CD4-positive, alpha-beta T cell (primary cell): ENCODE results near the gene CCL3. TPM values are rescaled to one million over a fixed set of nuclear protein-coding genes. Genes with fewer than 3 reads are reported as not detected.
A peak's percentile ranks its signal among the peaks of the same experiment; 100 is the strongest.

Source experiments
- ATAC-seq: fragments of 200-7000 bp; cut with Tn5 transposase; one replicate; pipeline ENCODE4 v1.10.0; 2022; ENCODE audit warnings: mild to moderate bottlenecking; ENCODE audit not compliant: poor library complexity
- CTCF ChIA-PET: fragments of 350-600 bp; sonication (Branson Sonifier 250); formaldehyde crosslinking; loops from one replicate; lab custom pipeline; 2021; ENCODE audit warnings: antibody characterized with exemption, inconsistent platforms; lab: Charles Lee
- POLR2A ChIA-PET: fragments of 350-600 bp; sonication (Branson Sonifier 250); formaldehyde crosslinking; loops from one replicate; lab custom pipeline; 2021; ENCODE audit warnings: antibody characterized with exemption, inconsistent platforms; lab: Charles Lee
- DNase-seq, 14 experiments: peaks; one replicate each; pipeline ENCODE4 v3.0.0-alpha.2; 2013 to 2020; ENCODE audit warnings: mixed read lengths in 2 of 14
- H3K27ac ChIP-seq, 2 donors: one replicate each; pipeline versions ENCODE4 v1.5.1 to v1.7.0; 2013; ENCODE audit warnings: low read length in 2 of 2, low read depth in 1 of 2, mild to moderate bottlenecking in 1 of 2
- H3K27me3 ChIP-seq, 2 experiments: 1 replicate in 1 of 2; 2 replicates in 1 of 2; pipeline versions ENCODE4 v1.6.1 to v1.7.0; 2013; ENCODE audit warnings: low read length in 2 of 2, control low read depth in 1 of 2, mild to moderate bottlenecking in 1 of 2, moderate library complexity in 1 of 2; ENCODE audit not compliant: insufficient read depth in 2 of 2, control insufficient read depth in 1 of 2
- H3K36me3 ChIP-seq: one replicate; pipeline ENCODE4 v1.6.1; 2013; ENCODE audit warnings: low read length, control low read depth; ENCODE audit not compliant: insufficient read depth
- H3K4me1 ChIP-seq: one replicate; pipeline ENCODE4 v1.6.1; 2013; ENCODE audit warnings: low read length, control low read depth; ENCODE audit not compliant: insufficient read depth
- H3K4me3 ChIP-seq: one replicate; pipeline ENCODE4 v1.5.1; 2013; ENCODE audit warnings: mild to moderate bottlenecking, low read length, moderate library complexity
- H3K9me3 ChIP-seq, 2 experiments: 1 replicate in 1 of 2; 2 replicates in 1 of 2; pipeline versions ENCODE4 v1.6.1 to v1.7.0; 2013; ENCODE audit warnings: low read length in 2 of 2, mild to moderate bottlenecking in 2 of 2, control low read depth in 1 of 2, moderate library complexity in 1 of 2; ENCODE audit not compliant: control insufficient read depth in 1 of 2, insufficient read depth in 1 of 2
- H3K27ac Mint-ChIP-seq: one replicate; pipeline ENCODE4 v1.8.0; 2020; ENCODE audit warnings: mixed read lengths
- H3K27me3 Mint-ChIP-seq: one replicate; pipeline ENCODE4 v1.8.0; 2021; ENCODE audit warnings: mixed read lengths
- H3K36me3 Mint-ChIP-seq: one replicate; pipeline ENCODE4 v1.8.0; 2021; ENCODE audit warnings: low read depth, mixed read lengths
- H3K4me1 Mint-ChIP-seq: one replicate; pipeline ENCODE4 v1.8.0; 2021; ENCODE audit warnings: low read depth, mixed read lengths
- H3K4me3 Mint-ChIP-seq: one replicate; pipeline ENCODE4 v1.8.0; 2020; ENCODE audit warnings: mild to moderate bottlenecking, mixed read lengths
- H3K9me3 Mint-ChIP-seq: one replicate; pipeline ENCODE4 v1.8.0; 2020; ENCODE audit warnings: mixed read lengths
- CTCF ChIP-seq: fragments of 200-600 bp; IDR thresholded peaks from one replicate; pipeline ENCODE4 v1.8.0; 2022; ENCODE audit warnings: antibody characterized with exemption, mild to moderate bottlenecking
- intact Hi-C, 2 experiments: fragments of 100-400 bp; cut with DNase I in 1 of 2; cut with micrococcal nuclease in 1 of 2; formaldehyde crosslinking; loops; one replicate each; pipeline versions ENCODE4 v1.15.1 to v1.9.0; 2023 to 2025; cut with DNase I, micrococcal nuclease
- total RNA-seq, 174 experiments: library from RNA in 2 of 174; stranded (reverse) in 2 of 174; gene quantifications; one replicate each; pipeline ENCODE4 v1.2.3 and lab custom pipeline; 2021 to 2026

Gene CCL3
- total RNA-seq, 2 experiments from 2014 or later, result 0.78 to 1.0 TPM

GRCh38 chr17:36107660-36108059 lies 17.7 kb upstream of the CCL3 start:
- Histone ChIP-seq H3K4me3 (no peak overlapping the region), H3K4me1 (peaks cover 20% of the 10 kb centered on the region), H3K27me3 (peaks cover 5 to 9% of the 10 kb centered on the region in 2 experiments), H3K36me3 (no peaks in the 10 kb centered on the region), H3K9me3 (no peaks in the 10 kb centered on the region), H3K27ac (no peak overlapping the region)
- no peak overlapping the region for H3K27ac Mint-ChIP-seq
- no peak overlapping the region for H3K4me3 Mint-ChIP-seq
- intact Hi-C loops, result no loop called here
- ChIA-PET POLR2A (no interaction called here), CTCF (no interaction called here)
- peak in 1 of 14 experiments; percentile 69 for DNase-seq
- TF ChIP-seq CTCF, result no peak
- no peaks in the 10 kb centered on the region for H3K36me3 Mint-ChIP-seq
- H3K27me3 Mint-ChIP-seq, result peaks cover 37% of the 10 kb centered on the region
- no peaks in the 10 kb centered on the region for H3K4me1 Mint-ChIP-seq
- no peaks in the 10 kb centered on the region for H3K9me3 Mint-ChIP-seq
- no peak for ATAC-seq

- TF ChIP-seq CTCF, result no peak
- CTCF ChIA-PET, result no interaction called here
- POLR2A ChIA-PET, result no interaction called here
- H3K27ac Mint-ChIP-seq, result no peak overlapping the region
- Histone ChIP-seq H3K4me3 (no peak overlapping the region), H3K27ac (no peak overlapping the region), H3K9me3 (no peaks in the 10 kb centered on the region), H3K27me3 (peaks cover 5 to 9% of the 10 kb centered on the region in 2 experiments), H3K4me1 (peaks cover 23% of the 10 kb centered on the region), H3K36me3 (no peaks in the 10 kb centered on the region)
- intact Hi-C loops, result no loop called here
- ATAC-seq (no peak), DNase-seq (no peak)
- H3K36me3 Mint-ChIP-seq, result no peaks in the 10 kb centered on the region
- no peaks in the 10 kb centered on the region for H3K4me1 Mint-ChIP-seq
- H3K9me3 Mint-ChIP-seq, result no peaks in the 10 kb centered on the region
- H3K27me3 Mint-ChIP-seq, result peaks cover 40% of the 10 kb centered on the region
- no peak overlapping the region for H3K4me3 Mint-ChIP-seq
Observed at GRCh38 chr17:36106493-36106835, 16.5 kb upstream of the CCL3 start.

GRCh38 chr17:36105781-36106492 lies 16.0 kb upstream of the CCL3 start:
- Histone ChIP-seq H3K27me3 (peaks cover 5 to 9% of the 10 kb centered on the region in 2 experiments), H3K27ac (no peak overlapping the region), H3K9me3 (no peaks in the 10 kb centered on the region), H3K4me3 (no peak overlapping the region), H3K4me1 (peaks cover 23% of the 10 kb centered on the region), H3K36me3 (no peaks in the 10 kb centered on the region)
- no peaks in the 10 kb centered on the region for H3K36me3 Mint-ChIP-seq
- intact Hi-C loops, result no loop called here
- ChIA-PET POLR2A (no interaction called here), CTCF (no interaction called here)
- H3K9me3 Mint-ChIP-seq, result no peaks in the 10 kb centered on the region
- no peaks in the 10 kb centered on the region for H3K4me1 Mint-ChIP-seq
- TF ChIP-seq CTCF, result no peak
- H3K4me3 Mint-ChIP-seq, result no peak overlapping the region
- DNase-seq (peak in 1 of 14 experiments; percentile 40), ATAC-seq (no peak)
- H3K27ac Mint-ChIP-seq, result no peak overlapping the region
- peaks cover 40% of the 10 kb centered on the region for H3K27me3 Mint-ChIP-seq
